Uterine smooth muscle cell (primary cell): Measurements from ENCODE around the gene SYS1. TPM values are rescaled to one million over a fixed set of nuclear protein-coding genes. Genes with fewer than 3 reads are reported as not detected.

ENCODE experiments used
- total RNA-seq: library from RNA; depleted of rRNA; stranded (reverse); fragments of >200 nt; gene quantifications from 2 replicates; pipeline ENCODE4 v1.2.3, GENCODE V29; 2014

The SYS1 gene
- total RNA-seq = 18.5 and 19.4 TPM in 2 replicates

GRCh38 chr20:45362804-45363610 is at the start of gene SYS1:
TSS of gene SYS1 (plus strand) at chr20:45363156. CDS start at chr20:45363532, 376 bp downstream.

GRCh38 chr20:45347936-45348778 is 14.8 kb upstream of the SYS1 start, which contains the start of gene SDC4:
TSS of gene SDC4 (minus strand) at chr20:45348424. CDS start at chr20:45348384, 40 bp downstream.

DNA sequence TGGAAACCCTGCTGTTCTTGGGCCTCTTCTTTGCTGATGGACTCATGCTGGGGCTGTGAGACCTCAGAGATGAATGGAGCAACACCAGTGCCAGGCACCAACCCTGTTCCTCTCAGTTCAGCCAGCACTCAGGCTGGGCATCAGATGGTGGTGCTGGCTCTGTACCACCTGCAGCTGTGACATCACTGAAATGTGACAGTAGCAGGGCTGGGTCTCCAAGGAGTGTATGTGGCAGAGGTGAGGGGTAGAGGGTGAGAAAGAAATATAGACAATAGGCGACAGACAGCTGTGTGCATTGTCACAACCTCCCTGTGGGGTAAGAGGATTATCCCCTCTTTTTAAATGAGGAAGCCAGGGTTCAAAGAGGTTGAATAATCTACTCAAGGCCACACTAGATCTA is 15.2 kb downstream of the SYS1 start, which contains the start of gene TP53TG5:
TP53TG5 (minus strand) TSS at position 135 of the 400 bp plus-strand sequence; CDS start at position 46, 89 bp downstream.

DNA sequence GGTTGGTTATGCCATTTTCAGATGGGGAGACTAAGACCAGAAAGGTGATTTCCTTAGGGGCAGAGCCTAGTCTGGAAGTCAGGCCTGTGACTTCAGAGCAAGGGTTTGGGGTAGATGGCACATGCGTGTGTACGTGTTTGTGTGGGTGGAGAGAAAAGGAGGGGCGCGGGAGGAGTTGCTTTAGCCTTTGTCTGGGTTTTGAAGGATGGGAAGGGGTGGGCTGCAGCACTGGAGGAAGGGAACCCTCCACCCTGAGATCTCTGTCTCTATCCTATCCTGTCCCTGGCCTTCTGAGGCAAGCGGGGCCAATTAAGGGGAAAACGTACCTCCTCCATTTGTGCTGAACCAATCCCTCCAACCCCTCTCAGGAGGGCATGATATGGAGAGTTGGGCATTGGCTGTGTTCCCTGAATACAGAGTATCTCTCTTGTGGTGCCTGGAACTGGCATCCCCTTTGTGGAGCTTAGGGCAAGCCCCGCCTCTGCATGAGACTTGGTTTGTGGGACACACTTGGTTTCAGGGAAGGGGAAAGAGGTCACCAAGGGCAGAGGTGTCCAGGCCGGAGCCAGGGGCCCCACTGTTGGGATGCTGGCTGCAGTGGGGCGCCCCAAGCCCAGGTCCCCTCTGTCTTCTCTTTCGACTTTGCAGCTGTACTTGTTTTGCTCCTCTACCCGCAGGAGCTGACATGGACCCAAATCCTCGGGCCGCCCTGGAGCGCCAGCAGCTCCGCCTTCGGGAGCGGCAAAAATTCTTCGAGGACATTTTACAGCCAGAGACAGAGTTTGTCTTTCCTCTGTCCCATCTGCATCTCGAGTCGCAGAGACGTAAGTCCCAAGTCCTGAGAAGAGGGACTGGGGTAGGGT is 45.1 kb downstream of the SYS1 start, which contains the start of gene DBNDD2:
DBNDD2 (plus strand) TSS at position 507 of the 863 bp plus-strand sequence; CDS start at position 686, 179 bp downstream.

DNA sequence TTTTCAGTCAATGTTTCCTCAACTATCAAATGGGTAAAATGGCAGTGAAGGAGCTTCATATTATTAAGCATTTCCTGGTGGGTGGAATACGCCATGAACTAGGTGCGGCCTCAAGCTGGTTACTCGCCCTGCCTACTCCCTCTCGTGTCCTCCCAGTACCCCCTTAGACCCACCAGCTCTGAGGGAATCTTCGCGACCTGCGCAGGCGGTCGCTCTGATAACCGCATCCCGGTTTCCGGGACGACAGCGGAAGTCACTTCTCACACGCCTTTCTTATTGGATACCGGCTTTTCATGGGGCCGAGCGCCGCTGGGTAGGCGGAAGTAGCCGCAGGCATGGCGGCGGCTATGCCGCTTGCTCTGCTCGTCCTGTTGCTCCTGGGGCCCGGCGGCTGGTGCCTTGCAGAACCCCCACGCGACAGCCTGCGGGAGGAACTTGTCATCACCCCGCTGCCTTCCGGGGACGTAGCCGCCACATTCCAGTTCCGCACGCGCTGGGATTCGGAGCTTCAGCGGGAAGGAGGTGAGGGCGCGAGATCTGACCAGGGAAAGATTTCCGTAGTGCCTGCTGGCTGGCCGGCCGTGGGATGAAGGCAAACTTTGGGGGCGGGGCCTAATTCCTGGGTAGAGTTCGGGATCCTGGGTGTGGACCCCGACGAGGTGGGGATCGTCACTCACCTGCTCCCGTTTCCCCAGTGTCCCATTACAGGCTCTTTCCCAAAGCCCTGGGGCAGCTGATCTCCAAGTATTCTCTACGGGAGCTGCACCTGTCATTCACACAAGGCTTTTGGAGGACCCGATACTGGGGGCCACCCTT is 53.1 kb downstream of the SYS1 start, which contains the start of gene PIGT:
PIGT (plus strand) TSS at position 320 of the 816 bp plus-strand sequence; CDS start at position 336, 16 bp downstream.

Other genes starting within 250 kb of the SYS1 start
- not detected in 2 replicates for gene WFDC5, start 248.0 kb upstream of the SYS1 start, total RNA-seq
- not detected in 2 replicates for gene WFDC12, start 238.7 kb upstream of the SYS1 start, total RNA-seq
- not detected in 2 replicates for gene PI3, start 188.3 kb upstream of the SYS1 start, total RNA-seq
- gene SEMG1, start 156.1 kb upstream of the SYS1 start, total RNA-seq = not detected in 2 replicates
- gene SEMG2, start 141.8 kb upstream of the SYS1 start, total RNA-seq = not detected in 2 replicates
- gene SLPI, start 108.6 kb upstream of the SYS1 start, total RNA-seq = not detected in 2 replicates
- gene RBPJL, start 56.3 kb upstream of the SYS1 start, total RNA-seq = not detected in 2 replicates
- 0.11 TPM in 1 of 2 replicates, not detected in the other for gene MATN4, start 54.9 kb upstream of the SYS1 start, total RNA-seq
- 129 and 156 TPM in 2 replicates for gene SDC4, start 14.7 kb upstream of the SYS1 start, total RNA-seq
- gene TP53TG5, start 15.2 kb downstream of the SYS1 start, total RNA-seq = not detected in 2 replicates
- 3.4 and 9.6 TPM in 2 replicates for gene DBNDD2, start 45.1 kb downstream of the SYS1 start, total RNA-seq
- 16.7 and 21.1 TPM in 2 replicates for gene PIGT, start 53.0 kb downstream of the SYS1 start, total RNA-seq
- gene WFDC2, start 106.6 kb downstream of the SYS1 start, total RNA-seq = not detected in 2 replicates
- not detected in 2 replicates for gene SPINT3, start 152.5 kb downstream of the SYS1 start, total RNA-seq
- gene WFDC6, start 176.3 kb downstream of the SYS1 start, total RNA-seq = not detected in 2 replicates
- gene EPPIN, start 184.2 kb downstream of the SYS1 start, total RNA-seq = not detected in 2 replicates
- not detected in 2 replicates for gene WFDC8, start 216.1 kb downstream of the SYS1 start, total RNA-seq